NCI-H146 treated with DMSO at 0.1 percent for 48 hours (cell line): Measurements from ENCODE around the gene RNLS.
"Not testable (repeated sequence)": the region's sequence is repeated elsewhere in the genome, so short reads cannot be mapped to it uniquely, and the experiment has no call there.

ENCODE experiments used
- DNase-seq: peaks from one replicate; lab custom pipeline; 2025; ENCODE audit not compliant: unreplicated experiment; lab: John Stamatoyannopoulos, UW

RNLS gene

DNA sequence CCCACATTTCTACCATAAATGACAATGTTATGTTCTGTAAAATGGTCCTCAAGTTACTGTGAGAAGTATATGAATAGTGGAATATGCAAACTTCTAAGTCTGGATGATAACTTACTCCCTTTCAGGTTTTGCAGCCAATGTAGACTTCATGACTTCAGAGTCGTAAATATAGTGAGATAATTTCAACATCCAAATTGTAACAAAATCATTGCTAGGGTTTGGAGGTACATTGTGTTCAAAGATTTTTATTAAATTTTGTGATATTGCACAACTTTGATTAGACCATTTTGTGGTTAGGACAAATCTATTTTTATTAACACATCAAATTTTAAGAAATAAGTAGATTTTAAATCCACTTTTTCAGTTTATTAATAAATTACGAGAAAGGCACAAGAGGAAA is 270.3 kb downstream of the RNLS start:
- DNase-seq: no peak

DNA sequence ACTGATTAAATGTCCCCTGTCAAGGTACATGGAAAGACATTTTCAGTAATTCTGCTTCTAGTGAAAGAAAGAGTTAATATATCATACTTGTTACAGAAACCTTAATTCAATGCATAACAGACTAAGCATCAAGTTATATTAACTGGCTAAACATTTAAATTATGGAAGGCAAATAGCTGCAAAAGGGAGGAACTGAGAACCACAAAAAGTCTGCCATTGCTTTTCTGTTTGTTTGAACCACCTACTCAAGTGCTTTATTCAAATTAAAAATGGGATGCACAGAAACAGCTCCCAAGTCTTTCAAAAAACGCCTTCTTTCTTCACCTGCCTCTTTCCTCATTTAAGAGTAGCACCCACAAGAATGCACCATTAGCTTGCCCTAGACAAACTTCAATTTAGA is 271.9 kb downstream of the RNLS start:
- no peak for DNase-seq

DNA sequence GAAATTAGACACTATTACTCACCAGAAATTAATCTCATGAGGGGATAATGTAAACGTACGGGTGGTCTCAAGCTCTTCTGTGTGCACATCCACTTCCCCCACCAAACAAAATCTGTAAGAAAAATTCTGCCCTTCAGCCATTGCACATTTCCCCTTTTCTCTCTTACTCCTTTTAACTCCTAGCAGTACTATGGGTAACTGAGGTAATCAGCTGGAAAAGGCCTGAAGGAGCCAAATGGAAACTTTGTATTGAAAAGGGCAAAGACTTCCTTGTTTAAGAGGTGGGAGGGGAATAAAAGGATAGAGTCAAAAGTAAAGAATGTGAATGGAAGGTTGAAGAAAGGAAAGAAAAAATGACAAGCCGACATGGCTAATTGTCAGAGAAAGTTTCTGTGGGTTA is 273.8 kb downstream of the RNLS start:
- no peak for DNase-seq

DNA sequence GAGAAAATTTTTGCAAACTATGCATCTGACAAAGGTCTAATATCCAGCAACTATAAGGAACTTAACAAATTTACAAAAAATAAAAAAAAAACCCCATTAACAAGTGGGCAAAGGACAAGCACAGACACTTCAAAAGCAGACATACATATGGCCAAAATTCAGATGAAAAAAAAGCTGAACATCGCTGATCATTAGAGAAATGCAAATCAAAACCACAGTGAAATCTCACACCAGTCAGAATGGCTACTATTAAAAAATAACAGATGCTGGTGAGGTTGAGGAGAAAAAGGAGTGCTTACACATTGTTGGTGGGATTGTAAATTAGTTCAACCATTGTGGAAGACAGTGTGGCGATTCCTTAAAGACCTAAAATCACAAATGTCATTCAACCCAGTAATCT is 274.8 kb downstream of the RNLS start:
- DNase-seq: not testable (repeated sequence)

DNA sequence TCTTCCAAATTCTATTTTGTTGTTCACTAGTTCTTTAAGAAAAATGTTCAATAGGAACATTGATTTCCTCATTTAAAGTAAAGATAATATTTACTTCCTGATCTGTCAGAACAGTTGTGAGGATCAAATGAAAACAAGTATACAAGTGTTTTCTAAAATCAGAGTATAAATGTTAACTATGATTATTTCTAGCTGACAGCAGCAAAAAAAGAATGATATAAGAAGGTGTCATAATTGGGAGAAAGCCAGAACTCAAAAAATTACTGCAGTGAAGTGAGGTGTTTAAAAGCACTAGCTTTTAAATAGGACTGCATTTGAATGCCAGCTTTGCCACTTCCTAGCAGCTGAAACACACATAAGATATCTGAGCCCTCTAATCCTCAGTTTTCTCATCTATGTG is 283.3 kb downstream of the RNLS start:
- DNase-seq: no peak

GRCh38 chr10:88297103-88297502 is 286.0 kb downstream of the RNLS start:
- no peak for DNase-seq

- DNase-seq: no peak
These were observed 289.4 kb downstream of the RNLS start for GRCh38 chr10:88293651-88294230.

GRCh38 chr10:88293073-88293472 is 290.0 kb downstream of the RNLS start:
- DNase-seq: no peak

DNA sequence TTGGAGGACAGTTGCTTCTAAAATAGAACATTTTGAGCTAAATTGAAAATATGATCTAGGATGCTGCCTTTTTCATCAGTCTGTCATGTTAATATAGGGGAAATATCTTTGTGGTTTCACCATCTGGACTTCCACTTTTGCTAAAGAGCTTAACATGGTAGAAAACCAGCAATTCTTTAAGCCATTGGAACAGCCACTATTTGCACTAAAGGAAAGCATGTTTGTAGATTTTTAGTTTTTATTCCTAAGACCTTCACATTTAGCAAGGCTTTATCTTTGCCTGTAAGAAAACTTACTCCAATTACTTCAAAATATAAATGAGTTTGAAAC is 291.0 kb downstream of the RNLS start:
- no peak for DNase-seq

GRCh38 chr10:88291289-88292184 is 291.6 kb downstream of the RNLS start:
- no peak for DNase-seq

GRCh38 chr10:88289342-88289741 is 293.8 kb downstream of the RNLS start:
- DNase-seq: peak; percentile 25

- DNase-seq: no peak
These were observed 294.6 kb downstream of the RNLS start for GRCh38 chr10:88288320-88289059.

DNA sequence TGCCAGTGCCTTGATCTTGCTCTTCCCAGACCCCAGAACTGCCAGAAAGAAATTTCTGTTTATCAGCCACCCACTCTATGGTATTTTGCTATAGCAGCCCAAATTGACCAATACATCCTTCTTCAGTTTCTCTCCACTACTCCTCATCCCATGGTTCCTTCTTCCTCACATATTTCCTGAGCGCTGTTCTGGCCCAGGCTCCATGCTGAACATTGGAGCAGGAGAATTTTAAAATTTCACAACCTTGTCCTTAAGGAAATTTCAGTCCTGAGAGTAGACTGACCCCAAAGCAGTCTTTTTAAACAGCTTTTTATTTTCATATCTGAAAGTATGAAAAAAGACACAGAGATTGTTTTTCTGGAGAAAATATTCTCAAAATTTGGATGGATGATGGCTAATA is 297.1 kb downstream of the RNLS start:
- DNase-seq: no peak

GRCh38 chr10:88281592-88282347 is 301.3 kb downstream of the RNLS start:
- DNase-seq: no peak

GRCh38 chr10:88280518-88280917 is 302.6 kb downstream of the RNLS start:
- no peak for DNase-seq

GRCh38 chr10:88278912-88279311 is 304.2 kb downstream of the RNLS start:
- no peak for DNase-seq

GRCh38 chr10:88276945-88277344 is 306.2 kb downstream of the RNLS start:
- DNase-seq: not testable (repeated sequence)

DNA sequence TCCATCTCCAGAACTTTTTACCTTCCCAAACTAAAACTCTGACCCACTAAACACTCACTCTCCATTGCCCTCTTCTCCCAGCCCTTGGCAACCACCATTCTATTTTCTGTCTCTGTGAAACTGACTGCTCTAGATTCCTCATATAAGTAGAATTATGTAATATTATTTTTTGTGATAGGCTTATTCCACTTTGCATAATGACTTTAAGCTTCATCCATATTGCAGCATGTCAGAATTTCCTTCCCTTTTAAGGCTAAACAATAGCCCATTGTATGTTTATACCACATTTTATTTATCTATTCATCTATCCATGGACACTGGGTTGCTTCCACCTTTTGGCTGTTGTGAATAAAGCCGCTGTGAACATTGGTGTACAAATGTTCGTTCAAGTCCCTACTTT is 308.8 kb downstream of the RNLS start:
- DNase-seq: no peak

DNA sequence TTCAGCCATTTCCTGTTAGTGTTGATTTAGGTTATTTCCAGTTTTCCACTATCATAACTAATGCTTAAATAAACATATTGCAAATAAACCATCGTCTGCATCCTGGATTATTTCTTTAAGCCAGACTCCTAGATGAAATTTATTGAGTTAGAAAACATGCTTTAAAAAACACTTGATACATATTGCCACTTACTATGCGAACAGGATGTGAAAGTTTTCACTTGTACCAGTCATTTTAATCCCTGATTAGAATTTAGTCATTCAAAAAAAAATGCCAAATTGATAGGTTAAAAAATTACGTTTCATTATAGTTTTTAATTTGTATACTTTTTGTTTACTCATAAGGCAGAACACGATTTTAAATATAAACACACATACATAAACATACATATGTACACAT is 309.6 kb downstream of the RNLS start:
- no peak for DNase-seq

- DNase-seq: no peak
These were observed 311.2 kb downstream of the RNLS start for GRCh38 chr10:88271761-88272543.
